Lower lobe of right lung (tissue), 2 donors: Measurements from ENCODE around the gene ELAVL4. TPM values are rescaled to one million over a fixed set of nuclear protein-coding genes. Genes with fewer than 3 reads are reported as not detected.

Experiments used
- ATAC-seq, 2 donors: fragments of 200-7000 bp; cut with Tn5 transposase; one replicate each; pipeline ENCODE4 v1.9.1; 2020 to 2022; ENCODE audit warnings: mild to moderate bottlenecking in 2 of 2, moderate library complexity in 2 of 2
- DNase-seq: peaks from one replicate; pipeline ENCODE4 v3.0.0-alpha.2; 2020
- H3K27ac ChIP-seq: fragments of 200-600 bp; one replicate; pipeline ENCODE4 v1.8.0; 2022
- H3K27me3 ChIP-seq: fragments of 200-600 bp; one replicate; pipeline ENCODE4 v1.8.0; 2022; ENCODE audit warnings: low read depth
- H3K36me3 ChIP-seq: fragments of 200-600 bp; one replicate; pipeline ENCODE4 v1.8.0; 2022; ENCODE audit warnings: mild to moderate bottlenecking
- H3K4me1 ChIP-seq: fragments of 200-600 bp; one replicate; pipeline ENCODE4 v1.8.0; 2022
- H3K4me3 ChIP-seq: fragments of 200-600 bp; one replicate; pipeline ENCODE4 v1.8.0; 2022; ENCODE audit warnings: mild to moderate bottlenecking
- H3K9me3 ChIP-seq: fragments of 200-600 bp; one replicate; pipeline ENCODE4 v1.8.0; 2022
- CTCF ChIP-seq: fragments of 200-600 bp; IDR thresholded peaks from one replicate; pipeline ENCODE4 v1.8.0; 2022; ENCODE audit warnings: antibody characterized with exemption, mild to moderate bottlenecking
- intact Hi-C: fragments of 100-400 bp; cut with DNase I; formaldehyde crosslinking; loops from one replicate; pipeline ENCODE4 v1.11.0; 2022
- total RNA-seq: library from RNA; stranded (reverse); fragmentation: NEBNext Ultra II Directional; extraction: Animal tissue kit (Norgen Biotek cat#: 25700); gene quantifications from one replicate; pipeline ENCODE4 v1.2.1, GENCODE V29; 2021
- donor health status: DM: no; HTN: yes; CAD: no; lungs with severe emphysema.

The ELAVL4 gene
- total RNA-seq, 1 donor from 2014 or later: not detected

GRCh38 chr1:50208756-50209155 is 100.0 kb downstream of the ELAVL4 start:
- TF ChIP-seq CTCF: no peak
- Histone ChIP-seq H3K4me3 (no peak overlapping the region), H3K27ac (no peak overlapping the region), H3K27me3 (no peaks in the 10 kb centered on the region), H3K36me3 (no peaks in the 10 kb centered on the region), H3K4me1 (no peaks in the 10 kb centered on the region), H3K9me3 (no peaks in the 10 kb centered on the region)
- intact Hi-C loops: no loop called here
- DNase-seq (no peak), ATAC-seq (no peak)

- H3K27ac ChIP-seq: no peak overlapping the region
- H3K36me3 ChIP-seq: no peaks in the 10 kb centered on the region
- H3K4me1 ChIP-seq: no peaks in the 10 kb centered on the region
- ATAC-seq (no peak), DNase-seq (no peak)
- intact Hi-C loops: no loop called here
- H3K27me3 ChIP-seq: no peaks in the 10 kb centered on the region
- H3K9me3 ChIP-seq: no peaks in the 10 kb centered on the region
- no peak overlapping the region for H3K4me3 ChIP-seq
- no peak for TF ChIP-seq CTCF
These were observed 101.0 kb downstream of the ELAVL4 start for GRCh38 chr1:50209749-50210148.

GRCh38 chr1:50213505-50213904 is 104.8 kb downstream of the ELAVL4 start:
- no peaks in the 10 kb centered on the region for H3K36me3 ChIP-seq
- ATAC-seq (no peak), DNase-seq (no peak)
- no peaks in the 10 kb centered on the region for H3K9me3 ChIP-seq
- H3K4me3 ChIP-seq: no peak overlapping the region
- intact Hi-C loops: no loop called here
- no peak for TF ChIP-seq CTCF
- H3K27ac ChIP-seq: no peak overlapping the region
- no peaks in the 10 kb centered on the region for H3K27me3 ChIP-seq
- no peaks in the 10 kb centered on the region for H3K4me1 ChIP-seq

GRCh38 chr1:50214717-50215116 is 106.0 kb downstream of the ELAVL4 start:
- no peak for TF ChIP-seq CTCF
- intact Hi-C loops: no loop called here
- Histone ChIP-seq H3K4me3 (no peak overlapping the region), H3K27me3 (no peaks in the 10 kb centered on the region), H3K4me1 (no peaks in the 10 kb centered on the region), H3K9me3 (no peaks in the 10 kb centered on the region), H3K27ac (no peak overlapping the region), H3K36me3 (no peaks in the 10 kb centered on the region)
- no peak for DNase-seq
- ATAC-seq: no peak

GRCh38 chr1:50218344-50219120 is 109.8 kb downstream of the ELAVL4 start:
- Histone ChIP-seq H3K36me3 (no peaks in the 10 kb centered on the region), H3K4me1 (no peaks in the 10 kb centered on the region), H3K27ac (no peak overlapping the region), H3K9me3 (no peaks in the 10 kb centered on the region), H3K27me3 (no peaks in the 10 kb centered on the region), H3K4me3 (no peak overlapping the region)
- intact Hi-C loops: no loop called here
- ATAC-seq (no peak), DNase-seq (no peak)
- no peak for TF ChIP-seq CTCF
